Bronchial epithelial cell (primary cell): Measurements from ENCODE around the gene CRYL1. TPM values are rescaled to one million over a fixed set of nuclear protein-coding genes. Genes with fewer than 3 reads are reported as not detected.

Experiments
- DNase-seq: peaks from one replicate; pipeline ENCODE4 v3.0.0-alpha.2; 2010; ENCODE audit warnings: low read depth
- FAIRE-seq: peaks from 2 replicates; lab custom pipeline; 2011; peaks lifted over from hg19 to GRCh38; lab: Jason Lieb, UNC
- H3K27me3 ChIP-seq: 2 replicates; pipeline ENCODE4 v1.5.1; 2011; ENCODE audit warnings: low read length; ENCODE audit not compliant: control insufficient read depth, insufficient read depth
- H3K36me3 ChIP-seq: 2 replicates; pipeline ENCODE4 v1.5.1; 2011; ENCODE audit warnings: low read length; ENCODE audit not compliant: control insufficient read depth, insufficient read depth
- H3K4me3 ChIP-seq: 2 replicates; pipeline ENCODE4 v1.5.1; 2011; ENCODE audit warnings: mild to moderate bottlenecking, low read depth, low read length, control low read depth
- CTCF ChIP-seq: IDR thresholded peaks from 2 replicates; pipeline ENCODE4 v1.5.1; 2011; ENCODE audit warnings: mild to moderate bottlenecking, moderate library complexity, low read length, control low read depth, inconsistent platforms; ENCODE audit not compliant: insufficient read depth, severe bottlenecking
- total RNA-seq: library from RNA; depleted of rRNA; stranded (reverse); fragments of >200 nt; gene quantifications from 2 replicates; pipeline ENCODE4 v1.2.1, GENCODE V29; 2014

Gene CRYL1
- total RNA-seq, 1 donor from 2014 or later, result 17.9 TPM

- TF ChIP-seq CTCF, result no peak
- H3K36me3 ChIP-seq, result no peaks in the 10 kb centered on the region
- no peak for FAIRE-seq
- H3K4me3 ChIP-seq, result no peak overlapping the region
- H3K27me3 ChIP-seq, result no peaks in the 10 kb centered on the region
- DNase-seq, result peak; percentile 47
Measured at GRCh38 chr13:20431687-20432384, 93.8 kb downstream of the CRYL1 start.

- FAIRE-seq (peak; percentile 98), DNase-seq (peak; percentile 98)
Measured at GRCh38 chr13:20431080-20431479, 94.6 kb downstream of the CRYL1 start.

GRCh38 chr13:20430296-20430695, 95.4 kb downstream of the CRYL1 start:
- no peak for TF ChIP-seq CTCF
- no peak for DNase-seq
- no peak overlapping the region for H3K4me3 ChIP-seq
- peak; percentile 68 for FAIRE-seq
- no peaks in the 10 kb centered on the region for H3K27me3 ChIP-seq
- H3K36me3 ChIP-seq, result no peaks in the 10 kb centered on the region

More at GRCh38 chr13:20431080-20431479, 94.6 kb downstream of the CRYL1 start:
- no peak for TF ChIP-seq CTCF
- Histone ChIP-seq H3K4me3 (no peak overlapping the region), H3K36me3 (no peaks in the 10 kb centered on the region), H3K27me3 (no peaks in the 10 kb centered on the region)

GRCh38 chr13:20429682-20430081, 96.0 kb downstream of the CRYL1 start:
- no peak for TF ChIP-seq CTCF
- no peak for DNase-seq
- H3K27me3 ChIP-seq, result no peaks in the 10 kb centered on the region
- FAIRE-seq, result no peak
- no peaks in the 10 kb centered on the region for H3K36me3 ChIP-seq
- no peak overlapping the region for H3K4me3 ChIP-seq

GRCh38 chr13:20428666-20429644, 96.7 kb downstream of the CRYL1 start:
- FAIRE-seq (peak; percentile 58), DNase-seq (peak; percentile 88)
- no peak for TF ChIP-seq CTCF
- Histone ChIP-seq H3K27me3 (no peaks in the 10 kb centered on the region), H3K4me3 (no peak overlapping the region), H3K36me3 (no peaks in the 10 kb centered on the region)
